NCI-H524 treated with DMSO at 0.1 percent for 48 hours (cell line): Measurements from ENCODE around the gene DKKL1.
"Not testable (repeated sequence)": the region's sequence is repeated elsewhere in the genome, so short reads cannot be mapped to it uniquely, and the experiment has no call there.

Source experiments
- DNase-seq: peaks from one replicate; lab custom pipeline; 2025; lab: John Stamatoyannopoulos, UW

Gene DKKL1

DNA sequence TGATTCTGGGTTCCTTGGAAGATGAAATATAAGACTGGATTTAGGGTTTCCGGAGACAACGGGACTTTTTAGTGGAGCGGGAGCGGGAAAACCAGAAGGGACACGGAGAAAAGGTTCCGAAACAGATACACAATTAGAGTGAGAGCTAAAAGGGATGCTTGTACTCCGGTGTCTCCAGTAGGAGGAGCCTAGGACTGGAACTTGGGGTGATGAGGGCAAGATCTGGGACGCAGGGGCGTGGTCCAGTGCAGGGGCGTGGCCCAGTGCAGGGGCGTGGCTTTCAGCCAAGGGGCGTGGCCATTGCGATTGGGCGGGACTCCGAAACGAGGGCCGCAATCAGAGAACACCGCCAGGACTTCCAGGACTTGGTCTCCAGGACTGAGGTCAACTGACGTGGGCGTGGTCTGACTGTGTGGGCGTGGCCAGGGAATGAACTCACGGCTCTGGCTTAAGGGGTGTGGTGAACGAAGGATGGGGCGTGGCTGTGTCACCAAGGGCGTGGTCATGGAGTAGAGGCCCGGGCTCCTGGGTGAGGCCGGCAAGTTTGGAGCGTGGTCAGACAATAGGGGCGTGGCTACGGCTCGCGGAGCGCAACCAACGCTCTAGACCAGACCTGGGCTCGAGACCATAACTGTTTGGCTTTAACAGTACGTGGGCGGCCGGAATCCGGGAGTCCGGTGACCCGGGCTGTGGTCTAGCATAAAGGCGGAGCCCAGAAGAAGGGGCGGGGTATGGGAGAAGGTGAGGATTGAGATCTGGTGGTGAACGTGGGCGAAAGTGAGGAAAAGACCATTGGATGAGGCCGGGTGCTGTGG is at the start of gene DKKL1:
DKKL1 (plus strand) TSS at position 610 of the 815 bp plus-strand sequence; CDS start at position 732, 122 bp downstream.
- peak; percentile 58 for DNase-seq

DNA sequence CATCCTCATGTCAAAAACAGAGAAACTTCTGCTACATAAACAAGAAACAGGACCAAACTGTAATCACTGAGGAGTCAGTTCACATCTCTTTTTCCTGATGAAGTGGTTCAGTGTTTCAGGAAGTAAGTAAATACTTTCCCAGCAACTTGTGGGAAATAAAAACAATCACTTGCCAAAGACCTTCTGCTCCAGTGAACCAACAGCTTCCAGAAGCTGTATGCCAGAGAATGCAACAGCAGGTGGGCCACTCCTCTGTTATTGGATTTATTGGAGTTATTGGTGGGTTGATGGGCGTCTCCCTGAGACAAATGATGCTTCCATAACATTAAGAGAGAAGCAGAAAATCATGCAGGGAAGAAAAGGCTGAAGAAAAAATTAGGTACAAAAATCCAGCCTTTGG is 48.6 kb upstream of the DKKL1 start:
- DNase-seq: no peak

DNA sequence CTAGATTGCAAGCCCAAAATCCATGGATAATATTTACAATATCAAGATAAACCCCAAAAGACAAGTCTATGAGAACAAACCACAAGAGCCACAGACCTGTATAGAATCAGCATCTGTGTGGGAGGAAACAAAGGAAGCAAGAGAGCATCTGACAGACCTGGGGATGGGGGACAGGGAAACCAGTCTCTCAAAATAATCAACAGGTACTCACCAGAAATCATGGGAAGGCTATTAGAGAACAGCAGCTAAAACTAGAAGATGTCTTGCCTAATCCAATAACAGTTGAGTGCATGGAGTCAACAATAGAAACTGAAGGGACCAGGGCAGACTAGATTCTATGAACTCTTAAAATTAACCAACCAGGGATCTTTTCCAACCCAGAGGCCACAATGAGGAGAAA is 47.4 kb upstream of the DKKL1 start:
- no peak for DNase-seq

DNA sequence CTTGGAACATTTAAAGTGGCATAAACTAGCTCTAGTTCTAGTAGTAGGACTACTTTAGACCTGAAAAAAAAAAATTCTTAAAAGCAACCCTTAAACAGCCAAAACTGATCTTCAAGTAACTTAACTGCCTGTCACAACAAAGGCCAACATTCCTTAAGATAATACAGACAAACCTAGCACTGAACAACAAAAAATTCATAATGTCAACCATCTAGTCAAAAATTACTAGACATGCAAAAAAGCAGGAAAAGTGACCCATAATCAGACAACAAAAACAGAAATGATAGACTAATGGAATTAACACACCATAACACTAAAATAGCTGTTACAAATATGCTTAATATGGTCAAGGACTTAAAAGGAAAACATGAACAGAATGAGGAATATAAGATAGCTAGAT is 45.4 kb upstream of the DKKL1 start:
- DNase-seq: no peak

DNA sequence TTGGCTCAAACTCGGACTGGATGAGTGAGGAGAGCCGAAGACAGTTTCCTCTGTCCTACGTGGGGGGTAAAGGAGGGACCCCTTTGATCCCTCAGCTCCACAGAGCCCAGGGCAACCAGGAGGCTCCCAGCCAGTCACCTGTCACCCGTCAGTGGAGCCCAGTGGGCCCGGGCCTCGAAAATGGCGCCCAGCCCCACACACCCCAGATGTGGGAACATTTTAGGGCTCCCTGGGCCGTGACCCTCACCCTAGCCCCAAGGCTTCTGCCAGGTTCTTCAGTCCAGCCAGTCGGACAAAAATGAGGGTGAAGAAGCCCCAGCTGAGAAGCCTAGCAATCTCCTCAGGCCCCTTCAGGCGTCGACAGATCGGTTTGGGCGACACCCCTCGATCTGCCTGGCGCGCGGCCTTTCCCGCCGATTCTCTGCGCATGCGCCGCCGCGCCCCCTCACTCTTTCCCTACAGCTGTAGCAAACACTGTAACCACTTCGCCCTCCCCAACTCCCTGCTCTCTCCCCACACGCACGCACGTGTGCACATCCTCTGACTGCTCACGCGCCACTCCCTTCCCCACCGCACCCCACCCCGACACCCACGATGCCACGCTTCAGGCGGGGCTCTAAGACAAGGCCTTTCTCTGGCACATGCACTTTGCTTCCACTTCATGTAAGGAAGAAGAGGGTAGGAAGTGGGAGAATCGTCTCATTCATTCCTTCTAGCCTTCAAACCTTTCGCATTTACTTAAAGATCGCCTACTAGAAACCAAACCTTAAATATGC is 38.7 kb upstream of the DKKL1 start, which contains the start of gene SLC6A16:
SLC6A16 (minus strand) TSS at position 391 of the 776 bp plus-strand sequence. CDS start 13,844 bp downstream, outside the sequence.
- DNase-seq: no peak

DNA sequence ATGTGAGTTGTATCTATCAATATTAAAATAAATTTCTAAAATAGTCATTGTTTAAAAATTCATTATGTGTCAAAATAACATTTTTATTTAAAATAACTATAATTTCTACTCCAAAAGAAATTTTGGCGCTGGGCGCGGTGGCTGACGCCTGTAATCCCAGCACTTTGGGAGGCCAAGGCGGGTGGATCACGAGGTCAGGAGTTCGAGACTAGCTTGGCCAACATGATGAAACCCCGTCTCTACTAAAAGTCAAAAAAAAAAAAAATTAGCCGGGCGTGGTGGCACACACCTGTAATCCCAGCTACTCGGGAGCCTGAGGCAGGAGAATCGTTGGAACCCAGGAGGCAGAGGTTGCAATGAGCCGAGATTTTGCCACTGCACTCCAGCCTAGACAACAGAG is 37.9 kb upstream of the DKKL1 start:
- DNase-seq: not testable (repeated sequence)

DNA sequence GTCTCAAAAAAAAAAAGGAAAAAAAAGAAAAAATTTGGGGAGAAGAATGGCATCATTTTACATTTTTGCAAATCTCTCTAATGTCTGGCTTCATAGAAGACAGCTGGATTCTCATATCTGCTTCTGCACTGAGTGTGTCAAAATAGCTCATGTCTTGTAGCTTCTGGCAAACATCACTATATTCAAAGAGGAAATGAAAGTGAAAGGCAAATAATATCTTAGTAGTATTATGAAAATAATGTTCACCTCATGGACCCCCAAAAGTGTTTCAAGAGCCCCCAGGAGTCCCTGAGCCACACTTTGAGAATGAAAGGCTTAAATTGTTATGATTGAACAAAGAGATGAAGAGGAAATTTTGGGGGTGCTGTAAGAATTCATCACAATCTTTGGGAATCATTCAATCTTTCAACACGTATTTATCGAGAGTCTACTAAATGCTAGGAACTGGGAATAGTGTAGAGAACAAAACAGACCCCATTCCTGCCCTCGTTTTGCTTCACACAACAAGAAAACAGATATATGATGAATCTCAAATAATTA is 37.4 kb upstream of the DKKL1 start:
- no peak for DNase-seq

DNA sequence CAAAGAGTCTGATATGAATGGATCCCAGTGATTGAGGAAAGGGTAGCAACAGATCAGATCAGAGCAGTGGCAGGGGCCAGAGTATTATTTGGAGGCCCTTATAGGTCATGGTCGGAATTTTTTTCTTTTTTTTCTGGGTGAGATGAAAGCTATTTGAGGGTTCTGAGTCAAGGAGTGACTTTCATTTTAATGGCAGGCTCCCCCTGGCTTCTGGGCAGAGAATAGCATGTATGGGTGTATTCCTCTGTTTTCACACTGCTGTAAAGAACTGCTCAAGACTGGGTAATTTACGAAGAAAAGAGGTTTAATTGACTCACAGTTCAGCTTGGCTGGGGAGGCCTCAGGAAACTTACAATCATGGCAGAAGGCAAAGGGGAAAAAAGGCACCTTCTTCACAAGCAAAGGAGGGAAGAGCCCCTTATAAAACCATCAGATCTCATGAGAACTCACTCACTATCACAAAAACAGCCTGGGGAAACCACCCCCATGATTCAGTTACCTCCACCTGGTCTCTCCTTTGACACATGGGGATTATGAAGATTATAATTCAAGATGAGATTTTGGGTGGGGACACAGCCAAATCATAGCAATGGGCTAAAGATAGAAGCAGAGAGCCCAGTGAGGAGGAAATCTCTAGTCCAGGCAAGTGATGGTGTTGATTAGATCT is 35.7 kb upstream of the DKKL1 start:
- no peak for DNase-seq

DNA sequence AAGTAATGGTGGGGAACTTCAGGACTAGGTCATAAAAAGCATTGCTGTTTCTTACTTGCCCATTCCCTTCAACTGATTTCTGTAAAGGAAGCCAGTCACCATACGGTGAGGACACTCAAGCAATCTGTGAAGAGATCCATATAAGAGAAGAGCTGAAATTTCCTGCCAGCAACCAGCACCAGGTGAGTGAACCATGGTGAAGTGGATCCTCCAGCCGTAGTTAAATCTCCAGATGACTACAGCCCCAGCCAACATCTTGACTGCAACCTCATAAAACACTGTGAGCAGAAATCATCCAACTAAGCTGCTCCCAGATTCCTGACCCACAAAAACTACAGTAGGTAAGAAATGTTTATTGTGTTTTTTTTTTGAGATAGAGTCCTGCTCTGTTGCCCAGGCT is 34.9 kb upstream of the DKKL1 start:
- DNase-seq: peak; percentile 52

DNA sequence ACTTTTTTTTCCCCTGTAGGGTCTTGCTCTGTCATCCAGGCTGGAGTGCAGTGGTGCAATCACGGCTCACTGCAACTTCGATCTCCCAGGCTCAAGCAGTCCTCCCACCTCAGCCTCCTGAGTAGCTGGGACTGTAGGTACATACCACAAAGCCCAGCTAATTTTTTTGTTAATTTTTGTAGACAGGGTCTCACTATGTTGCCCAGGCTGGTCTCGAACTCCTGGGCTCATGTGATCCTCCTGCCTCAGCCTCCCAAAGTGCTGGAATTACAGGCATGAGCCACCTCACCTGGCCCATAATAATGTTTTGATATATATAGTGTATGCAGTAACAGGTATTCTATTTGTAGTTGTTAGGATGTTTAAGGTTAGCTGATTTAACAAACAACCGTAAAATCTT is 32.5 kb upstream of the DKKL1 start:
- DNase-seq: not testable (repeated sequence)

DNA sequence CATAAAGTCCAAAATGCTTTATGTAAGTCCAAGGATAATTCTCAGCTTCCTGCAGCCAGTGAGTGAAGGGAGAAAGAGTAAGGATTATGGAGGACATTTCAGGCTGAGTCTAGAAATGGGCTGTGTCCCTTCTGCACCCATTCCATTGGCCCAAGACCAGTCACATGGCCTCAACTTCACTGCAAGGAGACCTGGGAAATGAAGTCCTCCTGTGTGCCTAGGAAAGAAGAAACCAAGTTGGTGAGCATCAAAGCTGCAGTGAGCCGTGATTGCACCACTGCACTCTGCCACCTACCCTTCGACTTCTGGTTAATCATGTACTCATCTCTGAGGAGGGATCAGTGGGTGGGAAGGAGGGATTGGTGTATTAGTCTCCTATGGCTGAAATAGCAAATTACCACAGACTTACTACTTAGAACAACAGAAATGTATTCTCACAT is 32.0 kb upstream of the DKKL1 start:
- DNase-seq: peak; percentile 37

DNA sequence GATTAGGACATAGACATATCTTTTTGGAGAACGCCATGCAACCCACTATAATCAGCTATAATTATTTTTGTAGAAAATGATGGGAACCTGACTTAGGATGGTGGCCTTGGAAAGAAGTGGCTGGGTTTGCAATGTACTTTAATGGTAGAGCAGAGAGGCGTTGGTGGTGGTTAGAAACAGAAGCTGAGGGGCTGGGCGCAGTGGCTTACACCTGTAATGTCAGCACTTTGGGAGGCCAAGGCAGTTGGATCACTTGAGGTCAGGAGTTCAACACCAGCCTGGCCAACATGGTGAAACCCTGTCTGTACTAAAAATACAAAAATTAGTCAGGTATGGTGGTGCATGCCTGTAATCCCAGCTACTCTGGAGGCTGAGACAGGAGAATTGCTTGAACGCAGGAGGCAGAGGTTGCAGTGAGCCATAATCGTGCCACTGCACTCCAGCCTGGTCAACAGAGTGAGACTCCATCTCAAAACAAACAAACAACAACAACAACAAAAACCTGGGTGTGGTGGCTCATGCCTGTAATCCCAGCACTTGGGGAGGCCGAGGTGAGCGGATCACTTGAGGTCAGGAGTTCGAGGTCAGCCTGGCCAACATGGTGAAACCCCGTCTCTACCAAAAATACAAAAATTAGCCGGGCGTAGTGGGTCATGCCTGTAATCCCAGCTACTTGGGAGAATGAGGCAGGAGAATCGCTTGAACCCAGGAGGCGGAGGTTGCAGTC is 30.8 kb upstream of the DKKL1 start:
- not testable (repeated sequence) for DNase-seq

DNA sequence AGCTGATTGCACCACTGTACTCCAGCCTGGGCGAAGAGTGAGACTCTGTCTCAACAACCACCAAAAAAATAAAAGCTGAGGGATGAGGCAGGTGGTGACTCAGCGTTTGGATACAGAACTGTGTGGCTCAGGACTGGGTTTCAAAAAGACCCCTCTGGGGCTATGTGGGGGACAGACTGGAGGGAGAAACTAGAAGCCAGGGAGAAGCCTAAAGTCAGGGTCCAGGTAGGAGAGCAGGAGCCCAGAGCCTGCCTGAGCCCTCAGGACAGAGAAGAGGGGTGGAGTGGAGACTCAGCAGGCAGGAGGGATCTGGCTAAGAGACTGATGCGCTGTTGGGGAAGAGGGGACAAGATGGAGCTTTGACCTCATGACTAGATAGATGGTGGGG is 30.3 kb upstream of the DKKL1 start:
- DNase-seq: no peak

DNA sequence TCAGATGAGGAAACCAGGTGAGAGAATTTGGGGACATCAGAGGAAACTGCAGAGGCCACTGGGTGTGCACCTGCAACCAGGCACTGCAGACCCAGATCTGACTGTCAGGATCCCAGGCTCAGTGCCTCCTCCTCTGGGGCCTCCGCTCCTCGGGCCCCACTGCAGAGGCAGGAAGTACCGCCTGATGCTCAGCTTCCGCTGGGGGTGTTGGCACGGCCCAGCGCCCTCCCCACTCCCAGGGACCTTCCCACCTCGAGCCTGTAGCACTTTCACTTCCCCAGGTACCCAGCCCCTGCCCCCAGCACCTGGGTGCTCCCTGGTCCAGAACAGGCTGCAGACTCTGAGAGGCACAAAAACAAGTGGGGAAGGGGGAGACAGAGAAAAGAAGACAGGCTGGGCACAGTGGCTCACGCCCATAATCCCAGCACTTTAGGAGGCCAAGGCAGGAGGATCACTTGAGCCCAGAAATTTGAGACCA is 29.8 kb upstream of the DKKL1 start:
- DNase-seq: no peak

DNA sequence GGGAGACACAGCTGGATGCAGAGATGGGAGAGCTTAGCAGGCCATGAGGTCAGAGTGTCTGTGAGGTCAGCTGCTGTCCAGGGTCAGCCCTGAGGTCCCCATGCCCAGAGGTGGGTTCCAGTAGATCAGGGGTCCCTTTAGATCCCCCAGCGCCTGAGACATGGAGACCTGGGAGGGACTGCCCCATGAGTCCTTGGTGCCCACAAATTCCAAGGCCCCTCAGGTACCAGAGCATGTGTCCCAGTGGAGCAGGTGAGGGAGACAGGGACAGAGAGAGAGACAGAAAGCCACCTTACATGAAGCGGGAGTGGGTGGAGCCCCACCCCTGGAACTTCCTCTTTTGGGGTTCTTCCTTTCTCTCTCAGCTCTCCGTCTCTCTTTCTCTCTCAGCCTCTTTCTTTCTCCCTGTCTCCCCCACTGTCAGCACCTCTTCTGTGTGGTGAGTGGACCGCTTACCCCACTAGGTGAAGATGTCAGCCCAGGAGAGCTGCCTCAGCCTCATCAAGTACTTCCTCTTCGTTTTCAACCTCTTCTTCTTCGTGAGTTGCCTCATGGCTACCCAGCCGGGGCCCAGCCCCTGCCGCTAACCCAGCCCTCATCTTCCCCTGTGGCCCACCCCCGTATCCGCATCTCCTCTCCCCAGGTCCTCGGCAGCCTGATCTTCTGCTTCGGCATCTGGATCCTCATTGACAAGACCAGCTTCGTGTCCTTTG is 28.4 kb upstream of the DKKL1 start, which contains the start of gene CD37:
CD37 (plus strand) TSS at position 336 of the 713 bp plus-strand sequence; CDS start at position 471, 135 bp downstream.
- DNase-seq: no peak

DNA sequence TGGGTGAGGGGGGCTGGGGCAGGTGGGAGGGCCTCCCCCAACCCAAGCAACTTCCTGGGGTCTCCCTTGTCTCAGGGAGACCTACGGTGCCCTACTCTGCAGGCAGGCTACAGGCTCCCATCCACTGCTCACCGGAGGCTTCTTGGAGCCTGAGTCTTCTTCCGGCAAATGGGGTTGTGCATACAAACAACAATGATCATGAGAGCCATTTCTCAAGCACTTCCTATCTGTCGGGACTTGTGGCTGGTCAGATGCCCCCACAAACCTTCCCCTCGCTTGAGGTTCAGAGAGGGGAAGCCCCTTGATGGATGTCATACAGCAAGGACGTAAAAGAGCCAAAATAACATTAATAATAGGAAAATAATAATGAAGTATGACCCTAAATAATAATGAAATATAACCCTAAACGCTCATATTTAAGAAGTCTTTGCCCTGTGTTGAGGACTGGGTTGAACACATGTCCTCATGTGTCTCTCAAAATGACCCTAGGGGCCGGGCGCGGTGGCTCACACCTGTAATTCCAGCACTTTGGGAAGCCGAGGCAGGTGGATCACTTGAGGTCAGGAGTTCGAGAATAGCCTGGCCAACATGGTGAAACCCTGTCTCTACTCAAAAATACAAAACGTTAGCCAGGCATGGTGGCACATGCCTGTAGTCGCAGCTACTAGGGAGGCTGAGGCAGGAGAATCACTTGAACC is 27.7 kb upstream of the DKKL1 start:
- no peak for DNase-seq

DNA sequence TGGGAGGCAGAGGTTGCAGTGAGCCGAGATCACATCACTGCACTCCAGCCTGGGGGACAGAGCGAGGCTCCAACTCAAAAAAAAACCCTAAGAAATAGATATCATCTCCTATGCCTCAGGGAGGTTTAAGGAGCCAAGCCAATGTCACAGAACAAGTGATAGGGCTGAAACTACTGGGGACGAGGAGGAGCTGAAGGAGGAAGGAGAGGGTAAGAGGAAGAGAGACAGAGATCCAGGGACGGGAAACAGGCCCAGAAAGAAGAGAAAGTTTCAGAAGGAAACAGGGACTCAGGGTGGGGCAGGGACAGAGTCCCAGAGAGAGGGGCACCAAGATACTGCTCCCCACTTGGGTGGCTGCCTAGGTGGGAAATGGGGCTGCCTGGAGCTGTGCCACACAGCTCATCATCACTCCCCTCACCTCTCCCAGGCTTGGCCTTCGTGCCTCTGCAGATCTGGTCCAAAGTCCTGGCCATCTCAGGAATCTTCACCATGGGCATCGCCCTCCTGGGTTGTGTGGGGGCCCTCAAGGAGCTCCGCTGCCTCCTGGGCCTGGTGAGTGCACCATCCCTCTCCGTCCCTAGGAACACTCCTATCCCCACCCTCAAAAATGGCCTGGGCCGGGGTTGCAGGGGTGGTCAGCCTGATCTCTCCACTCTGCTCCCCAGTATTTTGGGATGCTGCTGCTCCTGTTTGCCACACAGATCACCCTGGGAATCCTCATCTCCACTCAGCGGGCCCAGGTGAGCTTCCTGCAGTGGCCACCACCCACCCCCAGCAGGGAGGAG is 27.0 kb upstream of the DKKL1 start:
- no peak for DNase-seq

DNA sequence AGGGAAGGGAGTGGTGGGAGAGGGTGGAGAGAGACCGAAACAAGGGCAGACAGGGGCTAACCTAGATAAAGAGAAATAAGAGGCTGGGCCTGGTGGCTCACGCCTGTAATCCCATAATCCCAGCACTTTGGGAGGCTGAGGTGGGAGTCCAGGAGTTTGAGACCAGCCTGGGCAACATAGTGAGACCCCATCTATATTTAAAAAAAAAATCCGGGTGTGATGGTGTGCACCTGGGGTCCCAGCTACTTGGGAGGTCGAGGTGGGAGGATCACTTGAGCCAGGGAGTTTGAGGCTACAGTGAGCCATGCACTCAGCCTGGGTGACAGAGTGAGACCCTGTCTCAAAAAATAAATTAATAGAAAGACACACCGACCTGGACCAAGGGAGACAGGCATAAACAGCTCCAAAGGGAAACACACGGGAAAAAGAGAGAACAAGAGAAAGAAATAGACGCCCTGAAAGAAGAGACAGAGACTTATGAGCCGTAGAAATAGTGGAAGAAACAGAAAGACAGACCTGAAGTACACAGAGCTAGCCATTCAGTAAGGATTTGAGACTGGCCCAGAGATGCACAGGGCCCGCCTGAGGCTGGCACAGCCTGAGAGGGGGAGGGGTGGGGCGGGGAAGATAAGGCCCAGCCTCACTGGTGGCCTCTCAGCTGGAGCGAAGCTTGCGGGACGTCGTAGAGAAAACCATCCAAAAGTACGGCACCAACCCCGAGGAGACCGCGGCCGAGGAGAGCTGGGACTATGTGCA is 26.2 kb upstream of the DKKL1 start:
- DNase-seq: no peak
